Left colon (tissue), 2 donors: ENCODE results near the gene PRKCI. TPM values are rescaled to one million over a fixed set of nuclear protein-coding genes. Genes with fewer than 3 reads are reported as not detected.
"Not testable (repeated sequence)": the region's sequence is repeated elsewhere in the genome, so short reads cannot be mapped to it uniquely, and the experiment has no call there.

Experiments used
- ATAC-seq: fragments of 200-7000 bp; cut with Tn5 transposase; one replicate; pipeline ENCODE4 v1.9.1; 2020; ENCODE audit warnings: mild to moderate bottlenecking, moderate library complexity
- DNase-seq, 2 donors: peaks; one replicate each; pipeline ENCODE4 v3.0.0-alpha.2; 2020
- intact Hi-C, 2 donors: fragments of 100-400 bp; cut with DNase I in 1 of 2; cut with micrococcal nuclease in 1 of 2; formaldehyde crosslinking; loops; one replicate each; pipeline versions ENCODE4 v1.11.2 to v1.14.0; 2022; cut with DNase I, micrococcal nuclease
- total RNA-seq, 2 donors: library from RNA; stranded (reverse); fragmentation: NEBNext Ultra II Directional; extraction: Animal tissue kit (Norgen Biotek cat#: 25700); gene quantifications; one replicate each; pipeline ENCODE4 v1.2.1, GENCODE V29; 2021
- donor health status: DM: no; HTN: no; CAD: no.
- donor health status: DM: yes; HTN: yes; CAD: no.

PRKCI gene
- total RNA-seq, 2 donors from 2014 or later = 48.7 to 49.4 TPM

DNA sequence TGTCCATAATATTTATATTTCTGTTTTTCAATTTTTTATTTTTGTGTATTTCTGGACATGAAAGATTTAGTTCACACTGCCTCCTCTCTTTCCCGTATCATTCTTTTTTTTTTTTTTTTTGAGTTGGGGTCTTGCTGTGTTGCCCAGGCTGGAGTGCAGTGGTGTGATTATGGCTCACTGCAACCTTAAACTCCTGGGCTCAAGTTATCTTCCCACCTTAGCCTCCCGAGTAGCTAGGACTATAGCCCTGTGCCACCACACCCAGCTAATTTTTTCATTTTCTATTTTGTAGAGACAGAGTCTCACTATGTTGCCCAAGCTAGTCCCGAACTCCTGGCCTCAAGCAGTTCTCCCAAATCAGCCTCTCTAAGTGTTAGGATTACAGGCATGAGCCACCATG is 53.6 kb downstream of the PRKCI start:
- intact Hi-C loops = no loop called here
- DNase-seq (no peak), ATAC-seq (no peak)

DNA sequence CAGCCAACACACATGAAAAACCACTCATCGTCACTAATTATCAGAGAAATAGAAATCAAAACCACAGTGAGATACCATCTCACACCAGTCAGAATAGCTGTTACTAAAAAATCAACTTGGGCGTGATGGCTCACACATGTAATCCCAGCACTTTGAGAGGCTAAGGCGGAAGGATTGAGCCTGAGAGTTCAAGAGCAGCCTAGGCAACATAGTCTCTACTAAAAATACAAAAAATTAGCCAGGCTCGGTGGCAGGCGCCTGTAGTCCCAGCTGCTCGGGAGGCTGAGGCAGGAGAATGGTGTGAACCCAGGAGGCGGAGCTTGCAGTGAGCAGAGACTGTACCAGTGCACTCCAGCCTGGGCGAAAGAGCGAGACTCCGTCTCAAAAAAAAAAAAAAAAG is 55.1 kb downstream of the PRKCI start:
- intact Hi-C loops, DNase-seq, ATAC-seq: not testable (repeated sequence)

DNA sequence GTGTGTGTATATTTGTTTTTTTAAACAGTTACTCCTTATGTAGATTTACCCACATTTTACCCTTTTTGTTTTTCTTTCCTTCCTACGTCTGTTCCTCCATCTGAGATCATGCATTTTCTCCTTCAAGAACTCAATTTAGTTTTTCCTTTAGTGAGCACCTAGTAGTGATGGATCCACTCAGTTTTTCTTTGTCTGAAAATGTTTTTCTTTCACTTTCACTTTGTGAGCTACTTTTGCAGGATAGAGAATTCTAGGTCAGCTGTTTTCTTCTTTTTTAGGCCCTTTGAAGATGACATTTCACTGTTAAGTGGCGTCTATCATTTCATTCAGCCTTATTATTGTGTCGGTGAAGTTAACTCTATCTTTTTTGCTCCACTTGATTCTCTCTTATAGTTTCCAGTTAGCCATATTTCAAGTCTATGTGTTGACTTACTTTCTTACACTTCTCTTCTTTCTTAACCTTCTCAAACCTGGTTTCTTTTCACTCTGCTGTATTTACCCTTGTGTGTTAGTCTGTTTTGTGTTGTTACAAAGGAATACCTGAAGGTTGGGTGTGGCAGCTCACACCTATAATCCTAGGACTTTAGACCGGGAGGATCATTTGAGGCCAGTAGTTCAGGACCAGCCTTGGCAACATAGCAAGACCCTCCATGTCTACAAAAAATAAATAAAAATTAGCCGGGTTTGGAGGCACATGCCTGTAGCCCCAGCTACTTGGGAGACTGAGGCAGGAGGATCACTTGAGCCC is 55.8 kb downstream of the PRKCI start:
- intact Hi-C loops = no loop called here
- ATAC-seq (peak; percentile 93), DNase-seq (peak in 1 of 2 donors; percentile 11)

DNA sequence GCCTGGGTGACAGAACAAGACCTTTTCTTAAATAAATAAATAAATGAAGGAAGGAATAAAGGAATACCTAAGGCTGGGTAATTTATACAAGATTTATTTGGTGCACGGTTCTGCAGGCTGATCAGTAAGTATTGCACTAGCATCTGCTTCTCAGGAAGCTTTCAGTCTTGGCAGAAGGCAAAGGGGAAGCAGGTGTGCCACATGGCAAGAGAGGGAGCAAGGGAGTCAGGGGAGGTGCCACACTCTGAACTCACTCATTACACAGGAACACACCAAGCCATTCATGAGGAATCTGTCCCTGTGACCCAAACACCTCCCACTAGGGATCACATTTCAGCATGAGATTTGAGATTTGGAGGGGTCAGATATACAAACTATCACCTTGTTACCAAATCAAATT is 56.4 kb downstream of the PRKCI start:
- ATAC-seq = peak; percentile 81
- peak; percentile 11 to 35 for DNase-seq
- intact Hi-C loops = no loop called here

DNA sequence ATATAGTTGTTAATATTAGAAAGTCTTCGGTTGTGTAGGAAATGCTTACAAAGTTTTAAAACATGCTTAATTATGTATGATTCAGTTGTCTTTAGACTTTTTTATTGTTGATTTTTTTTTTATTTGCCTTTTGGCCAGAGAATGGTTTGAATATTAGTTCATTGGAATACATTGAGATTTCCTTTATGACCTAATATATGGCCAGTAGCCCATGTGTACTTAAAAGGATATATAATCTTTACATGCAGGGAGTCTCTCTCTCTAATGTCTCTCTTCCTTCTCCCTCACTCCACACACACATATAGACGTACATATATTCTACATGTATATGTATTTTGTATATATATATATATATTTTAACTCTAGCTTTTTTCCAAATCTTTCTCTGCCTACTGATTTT is 68.0 kb downstream of the PRKCI start:
- ATAC-seq (no peak), DNase-seq (no peak)
- intact Hi-C loops = no loop called here

DNA sequence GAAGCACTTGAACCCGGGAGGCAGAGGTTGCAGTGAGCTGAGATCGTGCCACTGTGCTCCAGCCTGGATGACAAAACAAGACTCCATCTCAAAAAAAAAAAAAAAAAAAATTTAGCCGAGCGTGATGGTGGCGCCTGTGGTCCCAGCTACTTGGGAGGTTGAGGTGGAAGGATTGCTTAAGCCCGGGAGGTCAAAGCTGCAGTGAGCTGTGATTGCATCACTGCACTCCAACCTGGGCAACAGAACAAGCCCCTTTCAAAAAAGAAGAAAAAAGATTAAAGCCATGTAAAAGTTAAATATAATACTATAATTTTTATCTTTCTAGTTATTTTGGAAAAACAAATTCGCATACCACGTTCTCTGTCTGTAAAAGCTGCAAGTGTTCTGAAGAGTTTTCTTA is 73.4 kb downstream of the PRKCI start:
- intact Hi-C loops = no loop called here
- ATAC-seq (no peak), DNase-seq (no peak)

DNA sequence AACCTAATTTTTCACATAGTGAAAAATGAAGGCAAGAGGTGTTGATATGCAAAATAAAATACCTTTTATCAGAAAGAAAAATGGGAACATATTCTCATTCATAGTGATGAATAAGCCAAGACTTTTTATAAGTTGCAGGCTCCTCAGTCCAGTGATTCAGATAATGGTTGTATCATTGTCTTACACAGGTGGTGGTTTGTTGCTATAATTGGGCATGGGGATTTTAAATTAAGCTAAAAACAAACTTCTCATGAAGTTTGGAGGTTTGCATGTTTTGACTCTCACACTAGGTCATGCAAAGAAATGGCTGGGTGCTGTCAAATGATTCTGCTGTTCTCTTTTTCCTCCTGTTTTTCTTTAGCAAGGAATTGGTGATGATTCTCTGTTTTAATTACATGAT is 74.5 kb downstream of the PRKCI start:
- no peak for ATAC-seq
- intact Hi-C loops = no loop called here
- no peak for DNase-seq

DNA sequence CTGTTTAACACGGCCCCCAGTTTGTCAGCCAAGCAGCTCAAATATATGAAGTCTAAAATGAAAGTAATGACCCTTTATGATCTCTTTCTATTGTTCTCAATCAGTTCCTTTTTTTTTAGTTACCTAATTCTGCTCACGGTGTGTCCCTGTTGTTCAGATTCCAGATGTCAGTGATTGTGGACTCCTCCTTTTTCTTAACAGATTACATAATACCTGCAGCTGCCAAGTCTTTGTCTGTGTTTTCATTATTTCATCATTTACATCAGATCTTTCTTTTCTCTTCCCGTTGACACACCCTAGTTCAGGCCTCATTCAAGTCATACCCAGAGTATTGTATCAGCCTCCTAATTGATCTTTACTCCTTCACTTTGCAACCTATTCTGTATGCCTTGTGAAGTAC is 79.2 kb downstream of the PRKCI start:
- peak; percentile 42 for ATAC-seq
- DNase-seq = no peak
- intact Hi-C loops = no loop called here

DNA sequence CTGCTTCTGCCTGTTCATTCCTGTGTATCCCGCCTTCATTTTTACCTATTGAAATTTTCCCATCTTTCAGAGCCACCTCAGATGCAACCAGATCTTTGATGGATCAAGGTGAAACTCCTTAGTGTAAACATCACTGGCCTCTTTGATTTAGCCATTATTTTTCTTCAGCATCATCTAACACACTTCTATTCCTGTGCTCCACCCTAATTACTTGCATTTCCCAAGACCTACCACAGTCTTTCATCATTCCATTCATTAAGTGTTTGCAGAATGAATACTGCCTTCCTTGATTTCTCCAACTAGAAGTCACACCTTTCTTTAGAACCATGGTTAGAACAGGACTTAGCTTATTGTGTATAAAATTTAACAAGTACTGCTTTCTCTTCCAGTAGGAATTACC is 79.8 kb downstream of the PRKCI start:
- DNase-seq = no peak
- ATAC-seq = no peak
- intact Hi-C loops = no loop called here

DNA sequence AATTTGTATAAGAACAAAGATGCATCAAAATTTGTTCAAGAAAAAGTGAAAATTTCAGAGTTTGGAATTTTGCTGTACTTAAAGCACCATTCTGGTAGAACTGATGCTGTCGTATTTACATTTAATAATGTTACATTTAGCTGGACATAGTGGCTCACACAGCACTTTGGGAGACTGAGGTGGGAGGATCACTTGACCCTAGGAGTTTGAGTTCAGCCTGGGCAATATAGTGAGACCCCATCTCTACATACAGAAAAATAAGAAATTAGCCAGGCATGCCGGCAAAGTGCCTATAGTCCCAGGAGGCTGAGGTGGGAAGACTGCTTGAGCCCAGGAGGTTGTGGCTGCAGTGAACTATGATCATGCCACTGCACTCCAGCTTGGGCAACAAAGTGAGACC is 83.8 kb downstream of the PRKCI start:
- no peak for ATAC-seq
- intact Hi-C loops = no loop called here

DNA sequence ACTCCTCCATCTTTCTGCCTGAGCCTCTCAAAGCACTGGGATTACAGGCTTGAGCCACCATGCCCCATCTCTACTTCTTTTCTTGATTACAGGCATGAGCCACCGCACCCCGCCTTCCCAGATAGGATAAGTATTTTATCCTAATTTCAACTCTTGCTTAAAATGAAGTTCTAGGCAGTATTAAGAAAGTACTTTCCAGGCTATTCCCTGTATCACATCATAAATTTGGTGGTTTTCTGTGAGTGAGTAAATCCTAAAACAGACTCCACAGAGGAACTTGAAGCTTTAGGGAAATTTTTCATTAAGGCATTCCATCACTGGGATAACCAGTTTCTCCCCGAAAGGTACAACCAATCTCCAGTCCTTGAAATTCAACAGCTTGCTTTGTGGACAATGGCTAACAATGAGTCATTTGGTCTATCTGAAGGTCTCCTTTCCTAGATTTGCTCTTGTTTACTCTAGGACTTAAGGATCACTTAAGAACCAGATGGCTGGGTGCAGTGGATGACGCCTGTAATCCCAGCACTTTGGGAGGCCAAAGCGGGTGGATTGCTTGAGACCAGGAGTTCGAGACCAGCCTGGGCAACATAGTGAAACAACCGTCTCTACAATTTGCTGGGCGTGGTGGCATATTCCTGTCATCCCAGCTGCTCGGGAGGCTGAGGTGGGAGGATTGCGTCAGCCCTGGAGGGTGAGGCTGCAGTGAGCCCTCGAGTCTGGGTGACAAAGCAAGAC is 85.6 kb downstream of the PRKCI start:
- DNase-seq (no peak), ATAC-seq (no peak)
- intact Hi-C loops = no loop called here

More for the DNA sequence above, 83.8 kb downstream of the PRKCI start:
- no peak for DNase-seq

DNA sequence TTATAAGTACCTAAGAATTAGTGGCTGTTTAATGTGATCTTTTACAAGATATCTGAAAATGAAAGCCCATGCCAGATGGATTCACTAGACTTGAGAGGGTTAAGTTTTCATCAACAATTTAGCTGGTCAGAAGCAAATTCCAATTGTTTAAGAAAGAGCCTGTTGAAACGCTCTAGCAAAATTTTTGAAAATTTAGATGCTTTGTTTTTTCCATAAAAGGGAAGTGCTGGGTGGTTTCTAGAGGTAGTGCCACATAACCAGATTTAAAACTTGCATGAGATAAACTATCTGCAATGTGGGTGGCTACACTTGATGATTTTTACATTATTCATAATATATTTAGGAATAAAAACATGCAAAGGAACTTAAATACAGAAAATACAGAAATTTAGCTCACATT is 86.8 kb downstream of the PRKCI start:
- DNase-seq (no peak), ATAC-seq (no peak)
- intact Hi-C loops = no loop called here

DNA sequence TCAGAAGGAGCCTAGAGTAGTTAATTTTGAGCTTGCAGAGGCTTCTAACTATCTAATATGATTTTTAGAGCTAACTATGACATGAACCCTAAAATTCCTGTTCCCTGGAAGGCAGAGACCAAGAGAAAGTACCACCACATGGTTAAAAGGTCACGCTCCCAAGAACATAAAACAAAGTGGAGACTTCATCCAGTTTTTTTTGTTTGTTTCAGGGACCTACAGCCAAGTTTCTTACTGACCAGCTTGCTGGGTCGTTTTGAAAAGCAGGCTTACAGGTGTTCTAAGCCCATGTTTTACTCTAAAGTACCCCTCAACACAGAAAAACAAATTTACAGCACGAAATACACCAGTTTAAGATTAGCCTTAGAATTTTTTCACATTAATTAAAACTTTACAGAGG is 95.7 kb downstream of the PRKCI start:
- ATAC-seq (no peak), DNase-seq (no peak)
- intact Hi-C loops = loop anchor here in 1 of 2 donors (10.0 kb wide), 3 partner anchors 47 to 497 kb away; no protein-coding TSS in a partner anchor

DNA sequence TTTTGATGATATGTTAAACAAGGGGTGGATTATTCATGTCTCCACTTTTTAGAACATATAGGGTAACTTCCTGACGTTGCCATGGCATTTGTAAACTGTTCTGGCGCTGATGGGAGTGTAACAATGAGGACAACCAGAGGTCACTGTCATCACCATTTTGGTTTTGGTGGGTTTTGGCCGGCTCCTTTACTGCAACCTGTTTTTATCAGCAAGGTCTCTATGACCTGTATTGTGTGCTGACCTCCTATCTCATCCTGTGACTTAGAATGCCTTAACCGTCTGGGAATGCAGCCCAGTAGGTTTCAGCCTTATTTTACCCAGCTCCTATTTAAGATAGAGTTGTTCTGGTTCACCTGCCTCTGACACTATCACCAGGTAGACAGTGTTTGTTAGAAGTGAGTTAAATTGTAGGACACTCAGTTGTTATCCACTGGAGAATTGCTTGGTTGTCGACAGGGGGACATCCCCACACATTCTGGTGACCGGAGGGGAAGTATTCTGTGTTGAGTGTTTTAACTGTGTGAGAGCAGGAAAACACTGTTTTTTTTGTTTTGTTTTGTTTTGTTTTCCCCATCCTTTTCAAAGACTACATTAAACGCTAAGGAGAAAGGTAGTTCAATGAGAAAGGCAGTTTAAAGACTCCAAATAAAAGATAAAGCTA is 98.4 kb downstream of the PRKCI start:
- DNase-seq = no peak
- intact Hi-C loops = no loop called here
- no peak for ATAC-seq

DNA sequence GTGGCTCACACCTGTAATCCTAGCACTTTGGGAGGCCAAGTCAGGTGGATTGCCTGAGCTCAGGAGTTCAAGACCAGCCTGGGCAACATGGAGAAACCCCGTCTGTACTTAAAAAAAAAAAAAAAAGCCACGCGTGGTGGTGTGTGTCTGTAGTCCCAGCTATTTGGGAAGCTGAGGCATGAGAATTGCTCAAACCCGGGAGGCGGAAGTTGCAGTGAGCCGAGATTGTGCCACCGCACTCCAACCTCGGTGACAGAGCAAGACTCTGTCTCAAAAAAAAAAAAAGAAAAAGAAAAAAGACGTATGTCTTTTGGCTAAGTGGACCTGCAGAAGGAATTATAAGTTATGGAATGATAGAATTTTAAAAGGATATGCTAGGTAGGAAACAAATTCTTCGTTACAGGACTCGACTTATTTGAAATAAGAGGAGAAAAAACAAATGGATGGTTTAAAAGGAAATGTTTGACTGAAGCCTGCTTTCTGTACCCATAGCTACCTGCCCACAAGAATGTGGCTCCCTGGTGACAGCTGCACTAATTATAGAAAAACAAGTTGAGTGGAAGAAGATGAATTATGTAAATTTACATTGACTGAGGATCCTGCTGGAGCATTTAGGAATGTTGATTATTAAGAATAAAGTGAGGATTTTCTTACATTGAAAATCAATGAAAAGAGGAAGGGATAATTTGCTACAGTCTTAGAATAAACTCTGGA is 99.3 kb downstream of the PRKCI start:
- intact Hi-C loops = no loop called here
- DNase-seq (no peak), ATAC-seq (no peak)

DNA sequence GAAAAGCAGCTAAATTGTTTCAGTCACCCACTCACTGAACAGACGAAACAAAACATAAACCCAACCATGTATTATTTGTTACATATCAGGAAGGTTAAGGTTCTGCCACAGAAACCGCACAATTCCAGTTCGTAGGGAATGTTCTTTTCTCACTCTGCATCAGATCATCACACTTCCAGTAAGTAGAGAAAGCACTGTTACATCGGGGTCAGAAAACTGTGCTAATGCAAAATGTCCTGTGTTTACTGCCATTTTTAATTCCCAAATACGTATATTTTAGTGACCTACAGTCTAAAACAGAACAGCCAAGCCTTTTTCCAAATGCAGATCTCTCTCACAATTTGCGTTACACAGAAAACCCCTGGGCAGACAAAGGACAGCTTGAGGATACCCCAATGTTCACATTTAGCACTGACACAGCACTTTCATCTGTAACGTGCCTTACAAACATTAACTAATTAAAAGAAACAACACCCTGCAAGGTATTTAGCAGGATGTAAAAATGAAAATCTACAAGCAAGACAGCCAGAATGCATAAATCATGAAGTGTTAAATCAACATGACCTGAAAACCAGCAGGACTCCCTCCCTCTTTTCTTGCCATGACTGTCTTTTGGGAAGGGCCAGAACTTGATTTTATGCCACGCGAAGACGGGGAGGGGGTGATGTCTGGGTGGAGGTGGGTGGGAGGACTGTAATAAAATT is 100.5 kb downstream of the PRKCI start:
- no peak for DNase-seq
- intact Hi-C loops = no loop called here
- ATAC-seq = no peak

DNA sequence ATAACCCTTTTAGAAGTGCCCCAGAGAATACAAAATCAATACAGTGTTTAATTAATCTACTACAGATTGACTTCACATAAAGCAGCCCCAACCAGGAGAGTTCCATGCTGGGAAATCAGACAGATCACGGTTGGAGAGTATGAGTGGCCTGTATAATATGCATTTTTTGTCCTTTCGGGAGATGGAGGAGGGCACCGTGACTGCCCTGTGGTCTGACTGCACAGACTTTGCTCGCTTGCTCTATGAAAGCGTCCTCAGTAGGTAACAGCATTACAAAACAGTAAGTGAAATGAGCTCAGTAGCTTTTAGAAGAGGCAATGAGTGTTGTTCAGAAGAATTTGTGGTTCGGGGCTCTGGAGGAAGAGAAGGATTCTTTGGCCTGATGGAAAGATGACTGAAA is 101.1 kb downstream of the PRKCI start:
- no peak for ATAC-seq
- no peak for DNase-seq
- intact Hi-C loops = no loop called here

DNA sequence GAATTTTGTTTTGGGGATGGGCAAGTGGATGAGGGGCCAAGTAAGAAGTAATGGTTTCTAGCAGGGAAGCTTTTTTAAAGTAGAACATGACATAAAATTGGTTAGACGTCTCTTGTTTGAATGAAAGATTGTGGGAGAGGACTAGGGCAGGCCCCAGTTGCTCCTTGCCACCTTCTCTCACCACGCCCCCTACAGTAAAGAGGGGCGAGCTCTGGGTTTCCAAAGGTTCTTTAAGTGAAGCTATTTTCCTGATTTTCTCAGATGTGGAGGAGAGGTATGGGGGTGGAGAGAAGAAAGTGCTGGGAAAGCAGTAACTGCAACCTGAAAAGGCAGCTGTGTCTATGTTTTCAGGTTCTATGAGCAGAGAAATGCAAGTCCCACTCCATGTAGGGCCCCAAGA is 102.7 kb downstream of the PRKCI start:
- ATAC-seq = no peak

More for the DNA sequence above, 102.7 kb downstream of the PRKCI start:
- intact Hi-C loops = no loop called here
- DNase-seq = no peak
